A549 (cell line): ENCODE data around the gene OPA1. TPM values are rescaled to one million over a fixed set of nuclear protein-coding genes. Genes with fewer than 3 reads are reported as not detected.

Source experiments
- ATAC-seq, 2 experiments: fragments of 200-7000 bp in 1 of 2; fragments of >200 bp in 1 of 2; cut with Nextera tagmentation in 1 of 2; cut with Tn5 transposase in 1 of 2; 3 replicates each; pipeline versions ENCODE4 v1.8.0 to v1.9.1; 2018 to 2020; ENCODE audit warnings: mild to moderate bottlenecking in 1 of 2, moderate library complexity in 1 of 2
- CTCF ChIA-PET: fragments of 300-600 bp; sonication (Branson Sonifier 250); formaldehyde crosslinking; extraction: SDS; loops from one replicate; lab custom pipeline; 2021; ENCODE audit warnings: antibody characterized with exemption, inconsistent platforms; lab: Yijun Ruan, JAX
- POLR2A ChIA-PET: fragments of 350-600 bp; formaldehyde crosslinking; extraction: SDS; loops from one replicate; lab custom pipeline; 2021; ENCODE audit warnings: antibody characterized with exemption, inconsistent platforms; lab: Yijun Ruan, JAX
- DNase-seq, 2 experiments: peaks; one replicate each; pipeline versions ENCODE4 v3.0.0 to v3.0.0-alpha.2; 2011 to 2016; ENCODE audit warnings: low read depth in 1 of 2, low spot score in 1 of 2
- FAIRE-seq: peaks from 2 replicates; lab custom pipeline; 2011; peaks lifted over from hg19 to GRCh38; lab: Jason Lieb, UNC
- H3K27ac ChIP-seq, 2 experiments: fragments of >200 bp; sonication (Bioruptor Twin); formaldehyde crosslinking; 3 replicates each; pipeline ENCODE4 v1.5.1; 2016 to 2017
- H3K4me1 ChIP-seq: fragments of >200 bp; sonication (Bioruptor Twin); formaldehyde crosslinking; 3 replicates; pipeline ENCODE4 v1.6.1; 2016
- H3K4me2 ChIP-seq: fragments of >200 bp; sonication (Bioruptor Twin); formaldehyde crosslinking; 3 replicates; pipeline ENCODE4 v1.6.1; 2016
- H3K4me3 ChIP-seq: fragments of >200 bp; sonication (Bioruptor Twin); formaldehyde crosslinking; 3 replicates; pipeline ENCODE4 v1.5.1; 2016
- H3K9me3 ChIP-seq: fragments of >200 bp; sonication (Bioruptor Twin); formaldehyde crosslinking; 3 replicates; pipeline ENCODE4 v1.6.1; 2016
- CBX8 ChIP-seq: fragments of 200-600 bp; sonication (generic); IDR thresholded peaks from 2 replicates; pipeline ENCODE4 v1.6.1; 2016
- CTCF ChIP-seq: fragments of >200 bp; sonication (Bioruptor Twin); formaldehyde crosslinking; IDR thresholded peaks from 3 replicates; pipeline ENCODE4 v1.5.1; 2016
- E2F6 ChIP-seq: IDR thresholded peaks from 2 replicates; pipeline ENCODE4 v1.6.1; 2012; ENCODE audit warnings: low read depth, borderline replicate concordance
- EHF ChIP-seq: fragments of 250-450 bp; sonication (Bioruptor Pico); IDR thresholded peaks from 2 replicates; pipeline ENCODE4 v1.5.0; 2020; ENCODE audit warnings: mild to moderate bottlenecking
- ESRRA ChIP-seq: fragments of 150-350 bp; IDR thresholded peaks from 2 replicates; pipeline ENCODE4 v1.6.1; 2014; ENCODE audit warnings: mild to moderate bottlenecking, low read length, borderline replicate concordance
- FOSB ChIP-seq: fragments of 250-450 bp; sonication (Bioruptor Pico); IDR thresholded peaks from 2 replicates; pipeline ENCODE4 v1.5.0; 2020; ENCODE audit warnings: mild to moderate bottlenecking, moderate library complexity
- FOSL2 ChIP-seq, 2 experiments: fragments of 450-650 bp in 1 of 2; fragments of >200 bp in 1 of 2; sonication (Bioruptor Twin) in 1 of 2; formaldehyde crosslinking; IDR thresholded peaks; 2 replicates each; pipeline versions ENCODE4 v1.5.0 to v1.6.1; 2016 to 2020; ENCODE audit warnings: mild to moderate bottlenecking in 1 of 2, moderate library complexity in 1 of 2
- GATA3 ChIP-seq: IDR thresholded peaks from 2 replicates; pipeline ENCODE4 v1.6.1; 2012; ENCODE audit warnings: borderline replicate concordance
- HMGXB4 ChIP-seq: fragments of 250-450 bp; sonication (Bioruptor Pico); IDR thresholded peaks from 2 replicates; pipeline ENCODE4 v1.5.0; 2021; ENCODE audit warnings: mild to moderate bottlenecking, moderate library complexity, borderline replicate concordance
- HOXA7 ChIP-seq: fragments of 250-450 bp; sonication (Bioruptor Pico); IDR thresholded peaks from 2 replicates; pipeline ENCODE4 v1.5.0; 2020; ENCODE audit warnings: mild to moderate bottlenecking, moderate library complexity
- JUN ChIP-seq, 2 experiments: fragments of >200 bp; sonication (Bioruptor Twin); formaldehyde crosslinking; IDR thresholded peaks; 2 replicates in 1 of 2; 3 replicates in 1 of 2; pipeline ENCODE4 v1.6.1; 2016 to 2017
- JUNB ChIP-seq: fragments of >200 bp; sonication (Bioruptor Twin); formaldehyde crosslinking; IDR thresholded peaks from 2 replicates; pipeline ENCODE4 v1.6.1; 2016
- MAFK ChIP-seq: fragments of 450-650 bp; IDR thresholded peaks from 2 replicates; pipeline ENCODE4 v1.6.1; 2014; ENCODE audit not compliant: partially characterized antibody
- MAX ChIP-seq: IDR thresholded peaks from 2 replicates; pipeline ENCODE4 v1.6.1; 2012
- MAZ ChIP-seq: fragments of 150-350 bp; IDR thresholded peaks from 2 replicates; pipeline ENCODE4 v1.6.1; 2014; ENCODE audit warnings: antibody characterized with exemption, low read depth, low read length, borderline replicate concordance
- NR3C1 ChIP-seq: fragments of >200 bp; sonication (Bioruptor Twin); formaldehyde crosslinking; IDR thresholded peaks from 3 replicates; pipeline ENCODE4 v1.6.1; 2017
- PHF8 ChIP-seq: fragments of 200-600 bp; sonication (generic); IDR thresholded peaks from 2 replicates; pipeline ENCODE4 v1.6.1; 2016; ENCODE audit warnings: low read depth, mild to moderate bottlenecking, antibody characterized with exemption, moderate library complexity, borderline replicate concordance
- POLR2A ChIP-seq: IDR thresholded peaks from 2 replicates; pipeline ENCODE4 v1.6.1; 2012; ENCODE audit warnings: mild to moderate bottlenecking, low read length
- RAD21 ChIP-seq, 2 experiments: fragments of >200 bp in 1 of 2; sonication (Bioruptor Twin) in 1 of 2; formaldehyde crosslinking in 1 of 2; IDR thresholded peaks in 1 of 2; conservative IDR thresholded peaks in 1 of 2; 2 replicates in 1 of 2; 3 replicates in 1 of 2; pipeline ENCODE4 v1.6.1; 2012 to 2018; ENCODE audit warnings: inconsistent platforms in 1 of 2
- RARB ChIP-seq: fragments of 250-450 bp; sonication (Bioruptor Pico); IDR thresholded peaks from 2 replicates; pipeline ENCODE4 v1.8.0; 2021; ENCODE audit warnings: mild to moderate bottlenecking, moderate library complexity
- RCOR1 ChIP-seq: fragments of 150-350 bp; IDR thresholded peaks from 2 replicates; pipeline ENCODE4 v1.6.1; 2014; ENCODE audit warnings: antibody characterized with exemption, low read length, low read depth
- SREBF2 ChIP-seq: fragments of 450-650 bp; IDR thresholded peaks from 2 replicates; pipeline ENCODE4 v1.6.1; 2014; ENCODE audit warnings: mild to moderate bottlenecking, moderate library complexity
- TFCP2L1 ChIP-seq: fragments of 250-450 bp; sonication (Bioruptor Pico); IDR thresholded peaks from 2 replicates; pipeline ENCODE4 v1.5.0; 2021; ENCODE audit warnings: mild to moderate bottlenecking
- TP53 ChIP-seq: fragments of 250-450 bp; sonication (Bioruptor Pico); IDR thresholded peaks from 2 replicates; pipeline ENCODE4 v1.5.0; 2021; ENCODE audit warnings: mild to moderate bottlenecking, moderate library complexity
- ZC3H11A ChIP-seq: fragments of 450-650 bp; IDR thresholded peaks from 2 replicates; pipeline ENCODE4 v1.6.1; 2014; ENCODE audit warnings: antibody characterized with exemption, mild to moderate bottlenecking
- ZNF302 ChIP-seq: fragments of 250-450 bp; sonication (Bioruptor Pico); IDR thresholded peaks from 2 replicates; pipeline ENCODE4 v1.9.0; 2021; ENCODE audit warnings: inconsistent platforms, mild to moderate bottlenecking, moderate library complexity
- ZSCAN20 ChIP-seq: fragments of 250-450 bp; sonication (Bioruptor Pico); IDR thresholded peaks from 2 replicates; pipeline ENCODE4 v1.8.0; 2022; ENCODE audit warnings: mild to moderate bottlenecking, moderate library complexity
- WGBS: methylation state at CpG from one replicate; pipeline ENCODE4 v1.1.6; 2017; ENCODE audit errors: missing lambda C conversion rate; 5-methylcytosine and 5-hydroxymethylcytosine counted together
- polyA plus RNA-seq, 4 experiments: library from polyadenylated mRNA; depleted of rRNA in 3 of 4; stranded (reverse); fragments of >200 nt; fragmentation: RNase III in 1 of 4; extraction: RNeasy Plus Mini Kit Qiagen cat#74134 plus additional on column Dnase treatment in 1 of 4; gene quantifications; 2 replicates in 3 of 4; 3 replicates in 1 of 4; pipeline ENCODE4 v1.2.3, GENCODE V29; 2011 to 2017

Gene OPA1
- polyA plus RNA-seq, 2 of the 4 experiments (the other 2 are of a cell fraction) = 31.7 to 54.4 TPM

GRCh38 chr3:193736616-193737015 lies 143.6 kb downstream of the OPA1 start:
- TF ChIP-seq CTCF (no peak), ZSCAN20 (CRISPR knock-in tag) (no peak), TFCP2L1 (CRISPR knock-in tag) (no peak), ZC3H11A (no peak), TP53 (CRISPR knock-in tag) (no peak), NR3C1 (no peak), HMGXB4 (CRISPR knock-in tag) (no peak), RAD21 (conservative IDR thresholded peaks at IDR 0.05 in 1 of 2, IDR thresholded peaks at IDR 0.05 in 1 of 2) (no peak), GATA3 (no peak), EHF (CRISPR knock-in tag) (no peak), POLR2A (no peak), FOSB (CRISPR knock-in tag) (no peak), FOSL2 (IDR thresholded peaks at IDR 0.05) (no peak), FOSL2 (CRISPR knock-in tag; IDR thresholded peaks at IDR 0.05) (no peak), SREBF2 (no peak), MAZ (no peak), JUNB (no peak)
- Histone ChIP-seq H3K4me1 (peaks cover 14% of the 10 kb centered on the region), H3K9me3 (no peaks in the 10 kb centered on the region), H3K4me2 (no peak overlapping the region), H3K27ac (no peak overlapping the region), H3K4me3 (no peak overlapping the region)
- CTCF ChIA-PET = interaction anchor here (1.7 kb wide), 1 partner anchor 579 kb away, joined by 5 read pairs; no protein-coding TSS in a partner anchor
- 82% methylated on average over 8 of the region's 8 CpGs for WGBS
- ATAC-seq (no peak), FAIRE-seq (no peak), DNase-seq (no peak)
- POLR2A ChIA-PET = no interaction called here

GRCh38 chr3:193737191-193737751 lies 144.3 kb downstream of the OPA1 start:
- 92% methylated on average over 17 of the region's 17 CpGs for WGBS
- POLR2A ChIA-PET = no interaction called here
- Histone ChIP-seq H3K4me3 (no peak overlapping the region), H3K4me1 (peaks cover 8% of the 10 kb centered on the region), H3K9me3 (no peaks in the 10 kb centered on the region), H3K27ac (no peak overlapping the region), H3K4me2 (no peak overlapping the region)
- DNase-seq (no peak), FAIRE-seq (no peak), ATAC-seq (no peak)
- CTCF ChIA-PET = interaction anchor here (1.7 kb wide), 1 partner anchor 578 kb away, joined by 5 read pairs; no protein-coding TSS in a partner anchor
- TF ChIP-seq ZNF302 (CRISPR knock-in tag) (no peak), CBX8 (no peak), ESRRA (no peak), HOXA7 (CRISPR knock-in tag) (no peak), MAX (no peak), MAFK (no peak)

- POLR2A ChIA-PET = no interaction called here
- no peak for TF ChIP-seq RCOR1
- TF ChIP-seq PHF8 = no peak
- TF ChIP-seq E2F6 = no peak
- TF ChIP-seq HMGXB4 (CRISPR knock-in tag) = no peak
- TF ChIP-seq CTCF = no peak
- no peak for TF ChIP-seq JUN (IDR thresholded peaks at IDR 0.05)
- no peak for TF ChIP-seq RAD21 (conservative IDR thresholded peaks at IDR 0.05 in 1 of 2, IDR thresholded peaks at IDR 0.05 in 1 of 2)
- TF ChIP-seq TP53 (CRISPR knock-in tag) = no peak
- TF ChIP-seq RARB = no peak
Observed at GRCh38 chr3:193742628-193743027, 149.6 kb downstream of the OPA1 start.

More at GRCh38 chr3:193742628-193743027, 149.6 kb downstream of the OPA1 start:
- ATAC-seq (no peak), DNase-seq (no peak), FAIRE-seq (no peak)
- Histone ChIP-seq H3K9me3 (no peaks in the 10 kb centered on the region), H3K4me1 (peaks cover 23% of the 10 kb centered on the region), H3K4me3 (no peak overlapping the region), H3K4me2 (no peak overlapping the region), H3K27ac (peak overlapping the region in 1 of 2 experiments; percentile 74; a peak in 1 of 6 replicates)
- CTCF ChIA-PET = no interaction called here
- WGBS = 78% methylated on average over 4 of the region's 4 CpGs
